Transverse colon (tissue), 4 donors: ENCODE results near the gene PHACTR3. TPM values are rescaled to one million over a fixed set of nuclear protein-coding genes. Genes with fewer than 3 reads are reported as not detected.

Source experiments
- DNase-seq: peaks from one replicate; pipeline ENCODE4 v3.0.0-alpha.2; 2019
- H3K27ac ChIP-seq, 4 donors: fragments of 200-600 bp; sonication (generic); 2 replicates each; pipeline ENCODE4 v1.5.1; 2016 to 2018; ENCODE audit warnings: inconsistent platforms in 4 of 4
- H3K27me3 ChIP-seq: fragments of 200-600 bp; sonication (generic); 2 replicates; pipeline ENCODE4 v1.5.1; 2017; ENCODE audit warnings: inconsistent platforms
- H3K36me3 ChIP-seq, 4 donors: fragments of 200-600 bp; sonication (generic); 2 replicates each; pipeline ENCODE4 v1.5.1; 2017 to 2019; ENCODE audit warnings: inconsistent platforms in 4 of 4
- H3K4me1 ChIP-seq, 4 donors: fragments of 200-600 bp; sonication (generic); 2 replicates each; pipeline ENCODE4 v1.5.1; 2017 to 2020; ENCODE audit warnings: inconsistent platforms in 4 of 4
- H3K4me3 ChIP-seq, 4 donors: fragments of 200-600 bp; sonication (generic); 1 replicate in 1 of 4; 2 replicates in 3 of 4; pipeline versions ENCODE4 v1.5.1 to v1.6.1; 2017 to 2019; ENCODE audit warnings: inconsistent platforms in 4 of 4
- H3K9me3 ChIP-seq, 2 donors: fragments of 200-600 bp; sonication (generic); 2 replicates each; pipeline ENCODE4 v1.5.1; 2017 to 2019; ENCODE audit warnings: inconsistent platforms in 2 of 2
- CTCF ChIP-seq, 5 experiments: fragments of 200-600 bp in 3 of 5; fragments of 450-650 bp in 2 of 5; sonication (generic) in 3 of 5; IDR thresholded peaks; 1 replicate in 2 of 5; 2 replicates in 3 of 5; pipeline ENCODE4 v1.5.1; 2016 to 2017; ENCODE audit warnings: antibody characterized with exemption in 5 of 5, inconsistent platforms in 3 of 5, mild to moderate bottlenecking in 2 of 5, moderate library complexity in 1 of 5
- EP300 ChIP-seq: sonication (generic); formaldehyde crosslinking; IDR thresholded peaks from one replicate; pipeline ENCODE4 v1.6.1; 2017; ENCODE audit warnings: antibody characterized with exemption, low read depth
- POLR2A ChIP-seq: fragments of 450-650 bp; IDR thresholded peaks from one replicate; pipeline ENCODE4 v1.6.1; 2016; ENCODE audit warnings: antibody characterized with exemption, mild to moderate bottlenecking, moderate library complexity
- POLR2AphosphoS5 ChIP-seq, 3 donors: sonication (generic); formaldehyde crosslinking; IDR thresholded peaks; one replicate each; pipeline ENCODE4 v1.6.1; 2016; ENCODE audit warnings: antibody characterized with exemption in 3 of 3
- WGBS, 2 donors: methylation state at CpG; one replicate each; pipeline ENCODE4 v1.1.5; 2018; ENCODE audit warnings: low coverage in 1 of 2; 5-methylcytosine and 5-hydroxymethylcytosine counted together
- in situ Hi-C, 4 donors: fragments of 200-750 bp; cut with MboI; loops; one replicate each; pipeline versions ENCODE4 v1.15.0 to v1.15.1; 2017; ENCODE audit warnings: low sequenced_read_pairs in 3 of 4, low pct_ligation_motif_present in 1 of 4, low pct_unique_long_range_greater_than_20kb in 1 of 4
- intact Hi-C: fragments of 100-400 bp; cut with DNase I; formaldehyde crosslinking; loops from one replicate; pipeline ENCODE4 v1.15.1; 2023; ENCODE audit warnings: low total_unique reads
- total RNA-seq, 4 donors: library from RNA; depleted of rRNA; stranded (reverse); fragments of >200 nt; gene quantifications; one replicate each; pipeline ENCODE4 v1.1.0, GENCODE V29; 2016

Gene PHACTR3
- total RNA-seq, 4 donors from 2014 or later = 1.6 to 7.1 (median 5.6) TPM

GRCh38 chr20:59731376-59731775, 127.0 kb downstream of the PHACTR3 start:
- H3K27ac ChIP-seq = no peak overlapping the region
- no peaks in the 10 kb centered on the region for H3K4me1 ChIP-seq
- intact Hi-C loops (no loop called here), in situ Hi-C loops (no loop called here)
- no peak overlapping the region for H3K4me3 ChIP-seq
- 69 to 74% methylated on average over 2 of the region's 2 CpGs for WGBS, 2 donors
- H3K36me3 ChIP-seq = no peaks in the 10 kb centered on the region
- H3K9me3 ChIP-seq = no peaks in the 10 kb centered on the region
- TF ChIP-seq EP300 = no peak
- TF ChIP-seq POLR2A = no peak
- TF ChIP-seq CTCF (IDR thresholded peaks at IDR 0.05) = no peak
- TF ChIP-seq POLR2AphosphoS5 (IDR thresholded peaks at IDR 0.05) = no peak
- no peaks in the 10 kb centered on the region for H3K27me3 ChIP-seq
- DNase-seq = no peak

GRCh38 chr20:59733351-59733750, 129.0 kb downstream of the PHACTR3 start:
- DNase-seq = no peak
- TF ChIP-seq EP300 = no peak
- no peak for TF ChIP-seq CTCF (IDR thresholded peaks at IDR 0.05)
- no peak for TF ChIP-seq POLR2A
- no peaks in the 10 kb centered on the region for H3K4me1 ChIP-seq
- no peaks in the 10 kb centered on the region for H3K36me3 ChIP-seq
- H3K4me3 ChIP-seq = no peak overlapping the region
- no peaks in the 10 kb centered on the region for H3K9me3 ChIP-seq
- intact Hi-C loops = no loop called here
- in situ Hi-C loops = no loop called here
- H3K27ac ChIP-seq = no peak overlapping the region
- 47 to 53% methylated on average over 2 to 3 of the region's 3 CpGs for WGBS, 2 donors
- no peaks in the 10 kb centered on the region for H3K27me3 ChIP-seq

GRCh38 chr20:59735486-59735885, 131.1 kb downstream of the PHACTR3 start:
- in situ Hi-C loops = no loop called here
- Histone ChIP-seq H3K4me3 (no peak overlapping the region), H3K36me3 (no peaks in the 10 kb centered on the region), H3K27me3 (no peaks in the 10 kb centered on the region), H3K27ac (no peak overlapping the region), H3K9me3 (no peaks in the 10 kb centered on the region), H3K4me1 (no peaks in the 10 kb centered on the region)
- intact Hi-C loops = no loop called here
- no peak for TF ChIP-seq EP300
- TF ChIP-seq CTCF (IDR thresholded peaks at IDR 0.05) = no peak
- TF ChIP-seq POLR2A = no peak
- TF ChIP-seq POLR2AphosphoS5 (IDR thresholded peaks at IDR 0.05) = no peak
- no peak for DNase-seq
- WGBS, 2 donors = 42 to 65% methylated on average over 8 of the region's 8 CpGs

- in situ Hi-C loops = no loop called here
- Histone ChIP-seq H3K27me3 (no peaks in the 10 kb centered on the region), H3K9me3 (no peaks in the 10 kb centered on the region), H3K27ac (no peak overlapping the region), H3K4me1 (no peaks in the 10 kb centered on the region), H3K4me3 (no peak overlapping the region), H3K36me3 (no peaks in the 10 kb centered on the region)
- WGBS, 2 donors = 65 to 67% methylated on average over 1 of the region's 1 CpG
- intact Hi-C loops = no loop called here
- DNase-seq = no peak
- TF ChIP-seq CTCF (IDR thresholded peaks at IDR 0.05) = no peak
- TF ChIP-seq POLR2A = no peak
- TF ChIP-seq EP300 = no peak
- TF ChIP-seq POLR2AphosphoS5 (IDR thresholded peaks at IDR 0.05) = no peak
Measured at GRCh38 chr20:59735917-59736316, 131.6 kb downstream of the PHACTR3 start.
